HL-60 (cell line): ENCODE data around the gene KCNJ6.

Source experiments
- DNase-seq, 2 experiments: peaks; one replicate each; pipeline ENCODE4 v3.0.0-alpha.2; 2010 to 2020; ENCODE audit warnings: low read depth in 1 of 2, low spot score in 1 of 2
- H3K27ac ChIP-seq: fragments of 250-450 bp; sonication (Bioruptor Pico); replicated peaks from 2 replicates; pipeline ENCODE4 v1.5.1; 2020; ENCODE audit warnings: mild to moderate bottlenecking, moderate library complexity
- H3K27me3 ChIP-seq: fragments of 250-450 bp; sonication (Bioruptor Pico); 2 replicates; pipeline ENCODE4 v1.5.1; 2021; ENCODE audit warnings: mild to moderate bottlenecking, moderate library complexity; ENCODE audit not compliant: insufficient read depth, poor library complexity, severe bottlenecking
- H3K4me3 ChIP-seq: replicated peaks from 2 replicates; pipeline ENCODE4 v1.5.1; 2011; ENCODE audit warnings: mild to moderate bottlenecking, control low read depth, low read length; ENCODE audit not compliant: insufficient read depth
- GABPA ChIP-seq: IDR thresholded peaks from 2 replicates; pipeline ENCODE4 v1.6.1; 2012; ENCODE audit warnings: low read depth
- POLR2AphosphoS5 ChIP-seq: IDR thresholded peaks from 2 replicates; pipeline ENCODE4 v1.6.1; 2012; ENCODE audit warnings: low read depth
- SPI1 ChIP-seq: IDR thresholded peaks from 2 replicates; pipeline ENCODE4 v1.6.1; 2012; ENCODE audit warnings: low read depth, mild to moderate bottlenecking, borderline replicate concordance
- TF ChIP-seq, protein P1 (sequence below): IDR thresholded peaks from 2 replicates; pipeline ENCODE4 v1.6.1; 2012; ENCODE audit warnings: low read depth; ENCODE audit not compliant: insufficient replicate concordance
- TF ChIP-seq, protein P2 (sequence below): IDR thresholded peaks from one replicate; pipeline ENCODE4 v1.5.1; 2011; ENCODE audit warnings: low read length, control low read depth, inconsistent platforms; ENCODE audit not compliant: insufficient read depth

The KCNJ6 gene

DNA sequence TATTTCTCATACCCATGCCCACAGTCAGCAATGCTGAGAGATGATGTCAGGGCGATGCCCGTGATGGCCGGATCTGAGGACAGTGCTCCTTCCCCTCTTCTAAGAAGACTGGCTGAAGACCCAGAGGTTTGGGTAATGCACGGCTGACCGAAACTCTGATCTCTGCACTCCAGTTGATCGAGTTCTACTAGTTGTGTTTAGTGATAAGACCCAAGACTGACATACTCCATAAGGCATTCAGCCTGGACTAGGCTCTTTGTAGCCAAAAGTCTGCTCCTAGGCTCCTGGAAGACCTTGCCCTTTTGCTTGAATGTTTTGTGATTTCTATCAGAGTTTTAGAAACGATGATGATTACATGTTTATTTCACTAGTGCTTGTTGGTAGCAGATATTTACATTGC is 298.2 kb downstream of the KCNJ6 start:
- no peak for TF ChIP-seq POLR2AphosphoS5
- no peak for TF ChIP-seq GABPA
- TF ChIP-seq SPI1 = no peak
- TF ChIP-seq, protein P1, sequence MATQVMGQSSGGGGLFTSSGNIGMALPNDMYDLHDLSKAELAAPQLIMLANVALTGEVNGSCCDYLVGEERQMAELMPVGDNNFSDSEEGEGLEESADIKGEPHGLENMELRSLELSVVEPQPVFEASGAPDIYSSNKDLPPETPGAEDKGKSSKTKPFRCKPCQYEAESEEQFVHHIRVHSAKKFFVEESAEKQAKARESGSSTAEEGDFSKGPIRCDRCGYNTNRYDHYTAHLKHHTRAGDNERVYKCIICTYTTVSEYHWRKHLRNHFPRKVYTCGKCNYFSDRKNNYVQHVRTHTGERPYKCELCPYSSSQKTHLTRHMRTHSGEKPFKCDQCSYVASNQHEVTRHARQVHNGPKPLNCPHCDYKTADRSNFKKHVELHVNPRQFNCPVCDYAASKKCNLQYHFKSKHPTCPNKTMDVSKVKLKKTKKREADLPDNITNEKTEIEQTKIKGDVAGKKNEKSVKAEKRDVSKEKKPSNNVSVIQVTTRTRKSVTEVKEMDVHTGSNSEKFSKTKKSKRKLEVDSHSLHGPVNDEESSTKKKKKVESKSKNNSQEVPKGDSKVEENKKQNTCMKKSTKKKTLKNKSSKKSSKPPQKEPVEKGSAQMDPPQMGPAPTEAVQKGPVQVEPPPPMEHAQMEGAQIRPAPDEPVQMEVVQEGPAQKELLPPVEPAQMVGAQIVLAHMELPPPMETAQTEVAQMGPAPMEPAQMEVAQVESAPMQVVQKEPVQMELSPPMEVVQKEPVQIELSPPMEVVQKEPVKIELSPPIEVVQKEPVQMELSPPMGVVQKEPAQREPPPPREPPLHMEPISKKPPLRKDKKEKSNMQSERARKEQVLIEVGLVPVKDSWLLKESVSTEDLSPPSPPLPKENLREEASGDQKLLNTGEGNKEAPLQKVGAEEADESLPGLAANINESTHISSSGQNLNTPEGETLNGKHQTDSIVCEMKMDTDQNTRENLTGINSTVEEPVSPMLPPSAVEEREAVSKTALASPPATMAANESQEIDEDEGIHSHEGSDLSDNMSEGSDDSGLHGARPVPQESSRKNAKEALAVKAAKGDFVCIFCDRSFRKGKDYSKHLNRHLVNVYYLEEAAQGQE = no peak
- TF ChIP-seq, protein P2, sequence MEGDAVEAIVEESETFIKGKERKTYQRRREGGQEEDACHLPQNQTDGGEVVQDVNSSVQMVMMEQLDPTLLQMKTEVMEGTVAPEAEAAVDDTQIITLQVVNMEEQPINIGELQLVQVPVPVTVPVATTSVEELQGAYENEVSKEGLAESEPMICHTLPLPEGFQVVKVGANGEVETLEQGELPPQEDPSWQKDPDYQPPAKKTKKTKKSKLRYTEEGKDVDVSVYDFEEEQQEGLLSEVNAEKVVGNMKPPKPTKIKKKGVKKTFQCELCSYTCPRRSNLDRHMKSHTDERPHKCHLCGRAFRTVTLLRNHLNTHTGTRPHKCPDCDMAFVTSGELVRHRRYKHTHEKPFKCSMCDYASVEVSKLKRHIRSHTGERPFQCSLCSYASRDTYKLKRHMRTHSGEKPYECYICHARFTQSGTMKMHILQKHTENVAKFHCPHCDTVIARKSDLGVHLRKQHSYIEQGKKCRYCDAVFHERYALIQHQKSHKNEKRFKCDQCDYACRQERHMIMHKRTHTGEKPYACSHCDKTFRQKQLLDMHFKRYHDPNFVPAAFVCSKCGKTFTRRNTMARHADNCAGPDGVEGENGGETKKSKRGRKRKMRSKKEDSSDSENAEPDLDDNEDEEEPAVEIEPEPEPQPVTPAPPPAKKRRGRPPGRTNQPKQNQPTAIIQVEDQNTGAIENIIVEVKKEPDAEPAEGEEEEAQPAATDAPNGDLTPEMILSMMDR = no peak
- Histone ChIP-seq H3K27ac (no peak overlapping the region), H3K4me3 (no peak overlapping the region), H3K27me3 (no peaks in the 10 kb centered on the region)
- no peak for DNase-seq

DNA sequence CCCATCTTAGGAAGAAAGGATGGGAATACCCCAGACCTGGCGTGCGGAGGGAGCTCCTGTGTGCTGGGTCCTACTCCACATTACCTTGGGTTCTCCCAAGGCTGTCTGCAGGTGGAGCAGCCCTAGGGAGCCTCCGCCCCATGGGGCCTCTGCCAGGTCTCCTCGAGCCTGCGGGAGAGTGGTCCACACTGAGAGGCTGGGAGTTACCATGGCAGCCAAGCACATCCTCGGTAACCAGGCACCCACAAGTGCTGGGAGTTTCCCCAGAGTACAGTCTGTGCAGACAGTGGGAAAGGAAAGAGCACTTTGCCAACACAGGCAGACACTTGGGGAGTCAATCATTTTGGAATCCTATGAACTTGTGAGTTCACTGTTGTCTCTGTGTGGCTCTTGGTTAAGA is 300.3 kb downstream of the KCNJ6 start:
- H3K4me3 ChIP-seq = no peak overlapping the region
- no peak for TF ChIP-seq SPI1
- TF ChIP-seq POLR2AphosphoS5 = no peak
- TF ChIP-seq, protein P2 = no peak
- TF ChIP-seq, protein P1 = no peak
- TF ChIP-seq GABPA = no peak
- no peak for DNase-seq

DNA sequence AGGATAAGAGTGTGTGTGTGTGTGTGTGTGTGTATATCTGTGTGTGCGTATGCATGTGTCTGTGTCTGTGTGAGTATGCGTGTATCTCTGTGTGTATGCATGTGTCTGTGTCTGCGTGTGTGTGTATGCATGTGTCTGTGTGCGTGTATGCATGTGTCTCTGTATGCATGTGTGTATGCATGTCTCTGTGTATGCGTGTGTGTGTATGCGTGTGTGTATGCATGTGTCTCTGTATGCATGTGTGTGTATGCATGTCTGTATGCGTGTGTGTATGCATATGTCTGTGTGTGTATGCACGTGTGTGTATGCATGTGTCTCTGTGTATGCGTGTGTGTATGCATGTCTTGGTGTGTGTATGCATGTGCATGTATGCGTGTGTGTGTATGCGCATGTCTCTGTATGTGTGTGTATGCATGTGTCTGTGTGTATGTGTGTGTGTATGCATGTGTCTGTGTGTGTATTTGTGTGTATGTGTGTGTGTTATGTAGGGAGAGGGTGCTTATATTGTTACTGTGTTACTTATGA is 301.8 kb downstream of the KCNJ6 start:
- Histone ChIP-seq H3K4me3 (no peak overlapping the region), H3K27ac (no peak overlapping the region), H3K27me3 (no peaks in the 10 kb centered on the region)
- DNase-seq = no peak
- TF ChIP-seq, protein P1 = no peak
- TF ChIP-seq SPI1 = no peak
- TF ChIP-seq POLR2AphosphoS5 = no peak
- no peak for TF ChIP-seq GABPA

More for the DNA sequence above, 300.3 kb downstream of the KCNJ6 start:
- Histone ChIP-seq H3K27ac (no peak overlapping the region), H3K27me3 (no peaks in the 10 kb centered on the region)
